Activated CD8-positive, alpha-beta memory T cell treated with anti-CD3 and anti-CD28 coated beads, Interleukin-2, amount 50 U/mL, for 48 hours (primary cell): Measurements from ENCODE around the gene OSBPL10.
"Not testable (repeated sequence)": the region's sequence is repeated elsewhere in the genome, so short reads cannot be mapped to it uniquely, and the experiment has no call there.

ENCODE experiments used
- DNase-seq: peaks from one replicate; pipeline ENCODE4 v3.0.0-alpha.2; 2020

OSBPL10 gene

GRCh38 chr3:31882895-31883294 lies 98.2 kb downstream of the OSBPL10 start:
- no peak for DNase-seq

- DNase-seq: no peak
Measured at GRCh38 chr3:31882431-31882830, 98.6 kb downstream of the OSBPL10 start.

GRCh38 chr3:31880482-31881078 lies 100.5 kb downstream of the OSBPL10 start:
- DNase-seq: no peak

GRCh38 chr3:31880020-31880419 lies 101.0 kb downstream of the OSBPL10 start:
- no peak for DNase-seq

- DNase-seq: no peak
Measured at GRCh38 chr3:31879365-31879764, 101.7 kb downstream of the OSBPL10 start.

GRCh38 chr3:31878231-31878838 lies 102.7 kb downstream of the OSBPL10 start:
- no peak for DNase-seq

- DNase-seq: no peak
Measured at GRCh38 chr3:31876331-31876730, 104.7 kb downstream of the OSBPL10 start.

- DNase-seq: no peak
Measured at GRCh38 chr3:31875437-31875836, 105.6 kb downstream of the OSBPL10 start.

GRCh38 chr3:31873254-31873820 lies 107.7 kb downstream of the OSBPL10 start:
- no peak for DNase-seq

GRCh38 chr3:31871939-31872507 lies 109.0 kb downstream of the OSBPL10 start:
- DNase-seq: no peak

GRCh38 chr3:31870111-31870510 lies 111.0 kb downstream of the OSBPL10 start:
- not testable (repeated sequence) for DNase-seq

GRCh38 chr3:31868236-31868635 lies 112.8 kb downstream of the OSBPL10 start:
- no peak for DNase-seq

- DNase-seq: no peak
Measured at GRCh38 chr3:31862666-31863279, 118.3 kb downstream of the OSBPL10 start.

- no peak for DNase-seq
Measured at GRCh38 chr3:31861826-31862225, 119.2 kb downstream of the OSBPL10 start.

- DNase-seq: not testable (repeated sequence)
Measured at GRCh38 chr3:31860642-31861041, 120.4 kb downstream of the OSBPL10 start.

- DNase-seq: no peak
Measured at GRCh38 chr3:31859245-31859644, 121.8 kb downstream of the OSBPL10 start.

- no peak for DNase-seq
Measured at GRCh38 chr3:31858439-31858838, 122.6 kb downstream of the OSBPL10 start.

- DNase-seq: no peak
Measured at GRCh38 chr3:31853580-31853979, 127.5 kb downstream of the OSBPL10 start.

- no peak for DNase-seq
Measured at GRCh38 chr3:31851278-31851677, 129.8 kb downstream of the OSBPL10 start.

GRCh38 chr3:31848911-31849310 lies 132.2 kb downstream of the OSBPL10 start:
- DNase-seq: no peak

- DNase-seq: no peak
Measured at GRCh38 chr3:31848163-31848818, 132.8 kb downstream of the OSBPL10 start.

GRCh38 chr3:31847760-31848159 lies 133.3 kb downstream of the OSBPL10 start:
- no peak for DNase-seq

- DNase-seq: no peak
Measured at GRCh38 chr3:31841515-31841914, 139.5 kb downstream of the OSBPL10 start.
